ENCODE data around the gene ATG7.

GRCh38 chr3:11304175-11304574 lies 32.0 kb downstream of the ATG7 start:
- TF ChIP-seq CTCF (IDR thresholded peaks at IDR 0.05; ENCODE audit: low read depth, low read length, poor library complexity, severe bottlenecking) (no peak), EZH2phosphoT487 (IDR thresholded peaks at IDR 0.05; ENCODE audit: borderline replicate concordance, low read length) (no peak)

Measured in DOHH2 (cell line).